Muscle layer of colon (tissue), 2 donors: ENCODE results near the gene FAM181A.

Experiments used
- H3K27ac ChIP-seq: one replicate; pipeline ENCODE4 v1.7.0; 2013; ENCODE audit warnings: low read depth, mild to moderate bottlenecking, low read length, moderate library complexity
- H3K27me3 ChIP-seq, 2 donors: one replicate each; pipeline ENCODE4 v1.7.0; 2013; ENCODE audit warnings: low read length in 2 of 2, mild to moderate bottlenecking in 2 of 2; ENCODE audit not compliant: insufficient read depth in 2 of 2, control insufficient read depth in 1 of 2
- H3K36me3 ChIP-seq: one replicate; pipeline ENCODE4 v1.7.0; 2013; ENCODE audit warnings: mild to moderate bottlenecking, low read length; ENCODE audit not compliant: insufficient read depth
- H3K4me1 ChIP-seq: one replicate; pipeline ENCODE4 v1.7.0; 2013; ENCODE audit warnings: mild to moderate bottlenecking, low read length; ENCODE audit not compliant: insufficient read depth
- H3K4me3 ChIP-seq, 2 donors: one replicate each; pipeline ENCODE4 v1.7.0; 2013; ENCODE audit warnings: low read length in 2 of 2, low read depth in 1 of 2, mild to moderate bottlenecking in 1 of 2, moderate library complexity in 1 of 2
- H3K9ac ChIP-seq: one replicate; pipeline ENCODE4 v1.7.0; 2013; ENCODE audit warnings: low read length
- H3K9me3 ChIP-seq: one replicate; pipeline ENCODE4 v1.7.0; 2013; ENCODE audit warnings: mild to moderate bottlenecking, low read length
- donor health status: abdominal sarcoma.
- donor health status: Adenocarcinoma of cecum.

Gene FAM181A

GRCh38 chr14:93954900-93955849 lies 28.0 kb downstream of the FAM181A start:
- H3K9ac ChIP-seq = no peak overlapping the region
- H3K4me1 ChIP-seq = peaks cover 71% of the 10 kb centered on the region
- H3K27ac ChIP-seq = no peak overlapping the region
- H3K9me3 ChIP-seq = no peaks in the 10 kb centered on the region
- no peak overlapping the region for H3K4me3 ChIP-seq
- peaks cover 76% of the 10 kb centered on the region for H3K36me3 ChIP-seq
- H3K27me3 ChIP-seq = no peaks in the 10 kb centered on the region

GRCh38 chr14:93955850-93956481 lies 28.8 kb downstream of the FAM181A start:
- peaks cover 74% of the 10 kb centered on the region for H3K36me3 ChIP-seq
- no peak overlapping the region for H3K4me3 ChIP-seq
- no peaks in the 10 kb centered on the region for H3K27me3 ChIP-seq
- H3K9me3 ChIP-seq = no peaks in the 10 kb centered on the region
- H3K4me1 ChIP-seq = peaks cover 71% of the 10 kb centered on the region
- H3K27ac ChIP-seq = peak overlapping the region; percentile 39
- no peak overlapping the region for H3K9ac ChIP-seq

GRCh38 chr14:93956514-93957332 lies 29.6 kb downstream of the FAM181A start:
- Histone ChIP-seq H3K4me3 (no peak overlapping the region), H3K27ac (peak overlapping the region; percentile 39), H3K27me3 (no peaks in the 10 kb centered on the region), H3K36me3 (peaks cover 75% of the 10 kb centered on the region), H3K9ac (no peak overlapping the region), H3K9me3 (no peaks in the 10 kb centered on the region), H3K4me1 (peaks cover 71% of the 10 kb centered on the region)

GRCh38 chr14:93957333-93957710 lies 30.2 kb downstream of the FAM181A start:
- Histone ChIP-seq H3K9ac (no peak overlapping the region), H3K36me3 (peaks cover 70% of the 10 kb centered on the region), H3K9me3 (no peaks in the 10 kb centered on the region), H3K4me1 (peaks cover 71% of the 10 kb centered on the region), H3K27me3 (no peaks in the 10 kb centered on the region), H3K4me3 (no peak overlapping the region), H3K27ac (no peak overlapping the region)

- Histone ChIP-seq H3K27me3 (no peaks in the 10 kb centered on the region), H3K27ac (peak overlapping the region; percentile 80), H3K9ac (no peak overlapping the region)
These were observed 30.8 kb downstream of the FAM181A start for GRCh38 chr14:93957751-93958566.

GRCh38 chr14:93958567-93959238 lies 31.6 kb downstream of the FAM181A start:
- Histone ChIP-seq H3K27ac (peak overlapping the region; percentile 80), H3K36me3 (peaks cover 69% of the 10 kb centered on the region), H3K9me3 (no peaks in the 10 kb centered on the region), H3K27me3 (no peaks in the 10 kb centered on the region), H3K4me1 (peaks cover 72% of the 10 kb centered on the region), H3K4me3 (no peak overlapping the region), H3K9ac (no peak overlapping the region)

More at GRCh38 chr14:93957751-93958566, 30.8 kb downstream of the FAM181A start:
- Histone ChIP-seq H3K4me3 (no peak overlapping the region), H3K36me3 (peaks cover 70% of the 10 kb centered on the region), H3K9me3 (no peaks in the 10 kb centered on the region), H3K4me1 (peaks cover 75% of the 10 kb centered on the region)

GRCh38 chr14:93959239-93960107 lies 32.3 kb downstream of the FAM181A start:
- peaks cover 69% of the 10 kb centered on the region for H3K36me3 ChIP-seq

GRCh38 chr14:93960108-93960475 lies 32.9 kb downstream of the FAM181A start:
- Histone ChIP-seq H3K27ac (no peak overlapping the region), H3K4me1 (peaks cover 70% of the 10 kb centered on the region), H3K4me3 (no peak overlapping the region), H3K27me3 (no peaks in the 10 kb centered on the region), H3K9me3 (no peaks in the 10 kb centered on the region), H3K36me3 (peaks cover 67% of the 10 kb centered on the region), H3K9ac (no peak overlapping the region)

More at GRCh38 chr14:93959239-93960107, 32.3 kb downstream of the FAM181A start:
- Histone ChIP-seq H3K27ac (peak overlapping the region; percentile 59), H3K4me1 (peaks cover 68% of the 10 kb centered on the region), H3K4me3 (no peak overlapping the region), H3K9ac (no peak overlapping the region), H3K27me3 (no peaks in the 10 kb centered on the region), H3K9me3 (no peaks in the 10 kb centered on the region)

- no peak overlapping the region for H3K27ac ChIP-seq
- H3K36me3 ChIP-seq = peaks cover 61% of the 10 kb centered on the region
- H3K4me1 ChIP-seq = peaks cover 67% of the 10 kb centered on the region
- H3K27me3 ChIP-seq = no peaks in the 10 kb centered on the region
- H3K4me3 ChIP-seq = no peak overlapping the region
- no peaks in the 10 kb centered on the region for H3K9me3 ChIP-seq
- H3K9ac ChIP-seq = no peak overlapping the region
These were observed 33.8 kb downstream of the FAM181A start for GRCh38 chr14:93960774-93961438.
